Activated CD4-positive, CD25-positive, alpha-beta regulatory T cell treated with anti-CD3 and anti-CD28 coated beads, Interleukin-2, amount 50 U/mL, for 16 hours (primary cell): Measurements from ENCODE around the gene APOC3.

Experiments
- DNase-seq: peaks from one replicate; pipeline ENCODE4 v3.0.0-alpha.2; 2020; ENCODE audit warnings: low read depth, low spot score

APOC3 gene

DNA sequence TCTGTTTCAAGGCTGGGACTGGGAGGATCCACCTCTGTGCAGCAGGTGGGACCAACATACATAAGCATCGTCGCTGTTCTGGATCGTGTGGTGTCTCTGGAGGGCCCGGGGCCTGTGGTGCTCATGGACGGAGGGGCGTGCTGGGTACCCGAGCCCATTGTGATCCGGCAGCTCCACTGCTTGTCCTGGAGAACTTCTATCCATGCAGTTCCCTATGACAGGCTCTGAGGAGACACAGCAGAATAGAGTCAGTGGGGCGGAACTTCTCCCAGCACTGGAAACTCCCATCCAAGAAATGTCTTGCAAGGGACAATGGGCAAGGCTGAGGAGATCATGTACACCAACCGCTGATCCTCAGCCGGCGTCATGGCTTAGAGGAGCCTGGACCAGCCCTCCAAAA is 19.4 kb downstream of the APOC3 start:
- no peak for DNase-seq

DNA sequence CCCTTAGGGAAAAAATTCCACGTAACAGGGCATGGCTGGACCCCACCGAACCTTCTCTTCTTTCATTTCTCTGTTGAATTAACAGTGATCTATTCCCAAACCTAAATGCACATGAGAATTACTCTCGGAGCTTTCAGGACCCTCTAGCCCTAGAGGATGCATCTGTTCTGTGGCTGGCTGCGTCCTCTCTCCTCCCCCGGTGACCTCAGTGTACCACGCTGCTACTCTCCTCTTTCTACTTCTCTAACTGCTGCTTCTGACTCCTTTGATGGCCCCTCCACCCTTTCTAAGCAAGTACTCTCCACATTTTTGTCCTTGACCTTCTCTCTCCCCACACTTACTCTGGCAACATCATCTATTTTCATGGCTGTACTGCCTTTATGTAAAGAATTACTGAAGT is 19.8 kb downstream of the APOC3 start:
- DNase-seq = no peak

DNA sequence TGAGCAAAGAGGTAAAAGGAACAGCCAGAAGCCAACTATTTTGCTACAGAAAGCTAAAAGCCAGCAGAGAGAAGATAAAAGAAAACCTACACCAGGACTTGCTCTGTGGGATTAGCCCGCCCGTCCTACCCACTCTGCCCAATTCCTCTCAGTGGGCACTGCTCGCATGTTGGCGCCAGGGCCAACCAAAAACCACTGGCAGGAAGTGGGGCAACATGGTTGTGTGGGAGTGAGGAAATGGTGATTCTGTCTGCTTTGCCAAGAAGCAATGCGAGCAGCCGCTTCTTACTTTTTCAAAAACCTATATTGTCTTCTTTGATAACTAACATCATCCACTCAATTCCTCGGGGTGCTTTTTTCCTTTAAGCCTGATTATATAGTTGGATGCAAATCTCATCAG is 21.9 kb downstream of the APOC3 start:
- DNase-seq = no peak

DNA sequence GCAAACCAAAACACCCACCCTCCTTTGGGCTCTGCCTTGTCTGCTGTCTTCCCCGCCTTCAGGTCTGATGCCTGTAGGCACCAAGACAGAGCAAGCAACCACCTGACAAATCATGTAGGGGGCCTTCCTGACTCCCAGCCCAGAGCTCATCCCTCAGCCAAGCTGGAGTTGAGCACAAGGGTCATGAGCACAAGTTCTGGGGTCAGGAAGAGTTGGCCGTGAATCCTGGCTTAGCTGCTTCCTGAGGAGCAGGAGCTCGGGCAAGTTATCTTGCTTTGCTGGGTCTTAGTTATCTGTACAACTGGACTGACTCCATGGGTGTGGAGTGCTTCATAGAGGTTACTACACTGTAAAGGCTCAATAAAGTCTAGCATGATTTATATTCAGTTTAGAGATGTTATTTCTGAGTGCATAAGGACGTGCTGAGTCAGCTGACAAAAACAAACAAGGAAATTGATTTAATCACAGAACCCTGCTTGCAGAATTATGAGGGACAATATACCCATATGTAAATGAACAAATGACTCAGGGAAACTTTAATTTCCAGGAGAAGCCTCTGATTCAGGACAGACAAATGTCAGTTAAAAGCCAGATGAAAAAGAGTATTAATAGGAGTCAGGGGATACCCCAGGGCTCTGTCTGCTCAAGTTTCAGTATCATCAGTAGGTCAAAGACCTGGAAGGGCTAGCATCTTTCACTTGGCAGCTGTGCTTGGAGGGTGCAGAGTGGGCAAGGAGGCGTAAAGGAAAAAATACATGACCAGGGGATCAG is 22.7 kb downstream of the APOC3 start:
- DNase-seq = no peak

DNA sequence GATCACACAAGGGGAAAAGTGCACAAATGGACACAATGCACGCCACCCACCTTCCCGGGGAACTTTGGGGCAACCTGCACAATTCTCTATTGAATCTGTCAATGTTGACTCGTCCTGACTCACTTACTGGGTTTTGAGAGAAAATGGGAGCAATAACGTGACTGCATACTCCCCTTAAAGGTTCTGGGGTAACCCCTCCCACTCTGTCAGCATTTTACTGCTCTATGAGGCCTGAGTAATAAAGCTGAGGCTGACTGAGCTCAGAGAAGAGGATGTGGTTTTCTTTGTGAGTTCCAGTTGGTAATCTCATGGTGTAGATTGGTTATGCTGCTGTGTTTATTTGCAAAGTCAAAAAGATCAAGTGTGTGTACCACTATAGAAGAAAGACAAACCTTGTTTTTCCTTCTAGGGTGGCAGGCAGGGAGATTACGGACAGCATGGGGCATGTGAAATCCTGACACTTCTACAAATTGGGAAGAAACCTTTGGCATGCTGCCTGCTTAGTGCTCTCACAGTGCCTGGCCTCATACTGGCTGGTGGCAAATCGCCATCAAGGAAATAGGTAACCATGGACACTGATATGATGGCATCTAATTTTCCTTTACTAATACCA is 23.9 kb downstream of the APOC3 start:
- peak; percentile 55 for DNase-seq

DNA sequence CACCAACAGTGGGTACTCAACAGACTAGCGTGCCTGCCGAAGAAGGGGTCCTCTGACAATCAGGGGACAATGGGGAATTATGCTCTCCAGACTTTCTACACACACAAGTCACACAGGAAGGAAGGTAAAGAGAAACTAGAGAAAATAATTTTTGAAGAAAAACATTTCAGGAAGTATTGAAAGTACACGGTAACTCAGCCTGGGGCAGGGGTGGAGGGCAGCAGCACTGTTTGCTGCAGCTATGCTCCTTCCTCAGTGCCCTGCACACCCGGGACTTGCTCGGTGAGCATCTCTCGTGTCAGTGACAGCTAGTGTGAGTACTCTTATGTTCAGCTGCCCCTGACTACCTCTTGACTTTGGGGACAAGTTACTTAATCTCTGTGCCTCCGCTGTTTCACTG is 25.7 kb downstream of the APOC3 start:
- no peak for DNase-seq

DNA sequence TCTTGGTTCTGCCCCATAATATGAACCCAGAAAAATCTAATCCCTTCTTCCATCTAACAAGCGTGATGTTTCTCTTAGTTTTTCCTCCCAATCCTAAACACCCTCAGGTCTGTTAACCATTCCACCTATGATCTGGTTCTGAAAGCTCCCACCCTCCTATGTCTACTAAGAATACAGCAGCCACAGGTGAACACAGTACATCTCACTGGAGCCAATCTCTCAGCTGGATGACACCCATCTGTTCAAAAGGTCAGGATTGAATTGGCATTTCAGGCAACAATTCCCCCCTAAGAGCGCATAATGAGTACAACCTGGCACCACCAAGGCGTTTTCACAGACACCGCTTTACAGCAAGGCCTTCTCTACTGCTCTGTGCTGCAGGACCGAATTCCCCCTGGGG is 26.7 kb downstream of the APOC3 start:
- DNase-seq = no peak

DNA sequence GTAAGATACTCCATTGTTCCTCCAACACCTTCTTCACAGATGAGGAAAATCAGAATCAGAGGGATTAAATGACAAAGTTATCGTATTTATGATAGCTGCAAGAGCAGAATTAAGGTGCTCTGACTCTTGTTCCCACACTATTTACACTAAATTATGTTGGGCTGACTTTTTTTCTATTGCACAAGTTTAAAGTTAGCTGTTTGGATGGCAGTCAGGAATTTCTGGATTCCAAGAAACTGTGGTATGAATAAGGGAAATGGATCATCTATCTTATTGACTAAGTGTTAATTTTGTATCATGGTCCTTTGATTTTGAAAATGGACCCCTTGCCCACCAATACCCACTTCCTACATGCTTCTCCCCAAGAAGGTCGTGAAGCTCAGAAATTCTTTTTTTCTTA is 27.6 kb downstream of the APOC3 start:
- DNase-seq = no peak

DNA sequence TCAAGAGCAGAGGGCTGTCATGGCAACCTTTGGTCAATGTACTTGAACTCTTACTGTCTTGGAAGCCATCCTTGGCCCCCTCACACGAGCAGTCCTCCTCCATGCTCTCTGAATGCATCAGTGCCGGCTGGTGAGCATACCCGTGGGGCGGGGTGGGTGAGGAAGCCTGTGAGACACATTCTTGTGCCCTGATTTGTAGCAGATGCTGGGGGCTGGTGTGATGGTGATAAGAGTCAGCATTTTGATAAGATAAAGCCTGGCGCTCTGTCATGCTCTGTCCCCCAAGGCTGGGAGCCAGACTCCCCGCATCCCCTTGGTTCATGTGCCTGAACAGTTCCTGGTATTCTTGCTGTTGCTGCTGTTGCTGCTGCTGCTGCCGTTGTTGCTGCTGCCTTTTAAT is 28.2 kb downstream of the APOC3 start:
- no peak for DNase-seq

DNA sequence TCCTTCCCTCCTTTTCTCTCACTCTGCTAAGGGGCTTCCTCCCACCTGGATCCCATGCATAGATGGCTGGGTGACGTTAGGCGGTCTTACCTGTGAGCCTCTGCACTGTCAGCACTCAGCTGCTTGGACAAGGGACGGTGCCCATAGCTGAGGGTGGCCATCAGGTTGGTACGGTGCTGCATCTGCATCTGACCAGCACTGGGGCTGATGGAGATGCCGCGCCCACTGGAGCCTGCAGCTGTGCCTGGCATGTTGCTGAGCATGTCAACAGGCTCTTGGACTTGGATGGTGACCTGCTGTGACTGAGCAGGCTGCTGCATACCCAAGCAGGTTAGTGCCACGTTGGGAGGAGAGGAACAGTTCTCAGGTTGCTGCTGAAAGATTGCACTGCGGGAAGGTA is 29.5 kb downstream of the APOC3 start:
- DNase-seq = no peak

DNA sequence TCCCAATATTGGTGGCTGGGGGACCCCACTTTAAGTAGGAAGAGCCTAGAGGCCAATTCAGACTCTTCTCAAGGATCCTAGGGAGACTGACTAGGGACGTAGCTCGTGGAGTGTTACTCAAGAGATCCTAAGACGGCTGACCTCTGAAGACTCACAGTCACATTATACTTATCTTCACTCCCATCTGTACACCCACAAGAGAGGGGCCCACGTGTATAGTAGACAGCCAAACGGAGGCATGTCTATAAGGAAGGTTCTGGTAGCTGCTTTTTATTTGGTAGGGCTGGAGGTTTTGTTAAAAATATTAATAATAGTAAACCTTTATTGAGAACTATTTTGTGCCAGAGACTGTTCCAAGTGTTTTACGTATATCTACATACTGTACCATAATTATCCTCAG is 30.6 kb downstream of the APOC3 start:
- no peak for DNase-seq

DNA sequence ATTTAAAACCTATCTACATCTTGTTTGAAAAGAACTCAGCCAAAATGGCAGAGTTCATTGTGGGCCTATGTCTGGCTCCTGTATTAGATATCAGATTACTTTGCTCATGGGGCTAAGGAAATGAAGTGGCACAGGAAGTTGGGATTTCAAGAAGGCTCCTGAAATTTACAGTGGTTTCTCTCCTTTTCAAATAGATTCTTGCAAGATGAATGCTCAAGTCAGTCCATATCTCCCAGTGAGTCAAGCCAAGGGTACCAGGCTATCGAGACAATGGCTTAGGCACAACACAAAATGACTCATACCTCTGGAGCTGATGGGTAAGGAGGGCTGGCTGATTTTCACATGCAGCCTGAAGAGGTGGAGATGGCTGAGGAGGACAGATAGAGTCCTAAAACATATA is 31.8 kb downstream of the APOC3 start:
- DNase-seq = no peak

DNA sequence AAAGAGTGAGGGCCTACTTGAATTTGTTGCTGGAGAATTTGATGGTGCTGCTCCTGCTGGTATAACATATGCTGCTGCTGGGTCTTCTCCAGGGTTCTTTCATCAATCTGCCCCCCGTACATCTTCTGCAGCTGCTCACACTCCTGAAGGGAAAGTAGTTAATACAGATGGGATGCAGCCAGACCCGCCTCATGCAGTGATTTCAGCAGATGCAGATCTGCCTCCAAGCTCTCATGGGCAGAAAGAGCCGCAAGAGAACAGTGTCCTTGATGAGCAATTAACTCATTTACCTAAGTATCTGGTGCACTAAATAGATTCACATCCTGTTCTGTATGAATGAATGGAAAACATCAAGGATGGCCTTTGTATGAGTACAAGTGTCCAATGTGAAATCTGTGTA is 32.5 kb downstream of the APOC3 start:
- no peak for DNase-seq

DNA sequence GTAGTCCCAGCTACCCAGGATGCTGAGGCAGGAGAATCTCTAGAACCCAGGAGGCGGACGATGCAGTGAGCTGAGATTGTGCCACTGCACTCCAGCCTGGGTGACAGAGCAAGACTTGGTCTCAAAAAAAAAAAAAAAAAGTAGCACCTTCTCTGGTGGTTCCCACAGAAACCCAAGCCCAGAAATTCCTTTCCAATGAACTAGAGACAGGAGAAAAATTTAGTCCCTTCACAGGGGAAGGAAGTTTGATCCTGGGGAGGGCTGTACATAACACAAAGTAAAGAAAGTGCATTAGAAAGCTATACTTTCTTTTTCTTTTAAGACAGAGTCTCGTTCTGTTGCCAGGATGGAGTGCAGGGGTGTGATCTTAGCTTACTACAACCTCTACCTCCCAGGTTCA is 33.2 kb downstream of the APOC3 start:
- no peak for DNase-seq

DNA sequence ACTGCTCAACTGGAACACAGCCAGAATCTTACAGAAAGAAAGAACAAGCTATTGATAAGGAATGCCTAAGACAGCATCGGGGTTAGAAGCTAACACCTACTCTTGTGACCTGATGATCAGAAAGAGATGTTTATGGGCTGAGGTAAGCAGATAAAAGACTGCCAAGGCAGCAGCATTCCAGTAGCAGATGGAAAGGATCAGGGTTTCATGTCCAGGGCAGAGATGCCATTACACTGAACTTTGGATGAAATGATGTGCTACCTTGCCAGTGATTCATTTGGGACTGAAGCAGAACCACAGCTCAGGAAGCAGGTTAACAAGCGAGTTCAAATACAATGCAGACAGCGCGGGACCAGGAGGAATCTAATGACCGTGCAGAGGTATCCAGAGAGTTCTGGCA is 34.8 kb downstream of the APOC3 start:
- no peak for DNase-seq

DNA sequence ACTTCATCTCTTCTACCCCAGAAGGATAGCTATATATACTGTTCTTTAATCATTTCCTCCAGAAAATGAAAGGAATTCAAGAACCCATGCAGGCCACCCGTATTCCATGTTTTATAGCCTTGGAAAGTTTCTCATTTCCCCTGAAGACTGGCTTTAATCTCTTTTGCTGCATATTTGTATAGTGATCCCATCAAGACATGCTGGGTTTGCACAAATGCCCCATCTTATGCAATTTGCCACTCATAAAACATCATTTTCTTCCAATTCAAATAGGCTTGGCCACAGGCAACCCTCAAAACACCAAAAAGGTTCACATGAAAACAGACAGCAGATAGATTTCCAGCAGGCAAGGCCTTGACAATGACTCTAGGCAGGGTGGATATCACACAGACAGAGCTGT is 36.0 kb downstream of the APOC3 start:
- DNase-seq = no peak

DNA sequence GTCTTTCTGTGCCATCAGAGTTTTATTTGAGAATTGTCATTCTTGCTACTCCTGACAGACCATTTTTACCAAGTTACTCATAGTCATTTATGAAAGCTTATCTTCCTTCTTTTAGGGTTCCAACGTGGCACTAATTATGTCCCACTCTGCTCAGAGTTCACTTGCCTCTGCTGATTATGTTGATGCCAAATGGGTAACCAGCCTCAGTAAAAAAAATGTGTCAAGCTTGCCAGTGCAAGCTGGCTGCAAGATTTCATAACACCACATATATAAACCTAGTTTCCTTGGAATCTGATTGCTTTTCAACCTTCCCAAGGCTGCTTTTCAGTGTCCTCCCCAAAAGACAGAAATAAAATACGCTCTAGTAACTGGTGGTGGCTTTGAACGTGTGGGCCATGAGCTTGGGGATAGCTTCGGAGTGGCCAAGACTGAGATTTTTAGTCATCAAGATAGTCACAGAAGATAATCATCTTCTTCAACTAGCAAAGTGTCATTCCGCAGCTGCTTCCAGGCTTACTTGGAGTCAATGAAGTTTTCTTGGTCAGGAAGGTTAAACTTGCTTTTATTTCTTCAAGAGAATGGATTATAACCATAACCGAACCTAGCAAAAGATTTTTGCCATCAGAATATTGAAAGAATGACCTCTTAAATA is 37.2 kb downstream of the APOC3 start:
- no peak for DNase-seq

DNA sequence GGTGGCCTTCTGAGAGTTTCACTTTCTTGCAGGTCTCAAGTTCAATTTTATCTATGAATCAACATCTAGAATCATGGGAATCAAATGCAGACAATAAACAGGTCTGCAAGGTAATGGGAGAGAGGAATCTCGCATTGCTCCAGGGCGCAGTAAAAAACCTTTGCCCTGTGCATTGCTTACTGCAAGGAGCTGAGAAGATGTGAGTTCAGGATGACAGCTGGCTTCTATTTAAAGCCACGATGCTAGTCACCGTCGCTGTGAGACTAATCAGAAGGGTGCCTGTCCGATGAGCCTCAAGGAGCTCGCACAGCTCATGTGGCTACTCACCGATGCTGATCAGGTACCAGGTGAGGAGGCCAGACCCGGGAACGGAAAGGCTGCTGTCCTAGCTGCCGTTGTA is 37.9 kb downstream of the APOC3 start:
- no peak for DNase-seq

DNA sequence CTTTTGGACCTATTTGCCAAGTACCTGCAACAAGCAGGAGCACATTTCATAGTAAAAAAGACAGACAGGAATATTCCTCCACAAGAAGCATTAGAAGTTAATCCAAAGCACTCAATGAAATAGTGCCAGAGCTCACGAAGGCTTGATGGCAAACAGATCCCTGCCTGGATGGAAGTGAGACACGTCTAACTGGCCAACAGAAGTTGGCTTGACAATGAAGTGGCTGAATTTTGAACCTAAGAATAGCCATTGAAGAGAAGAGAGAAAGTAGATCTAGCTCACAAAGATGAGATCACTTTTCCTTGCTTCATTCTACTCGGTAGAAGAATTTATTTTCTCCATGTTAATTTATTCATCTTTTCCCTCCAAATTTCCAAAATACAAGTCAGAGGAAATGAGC is 38.4 kb downstream of the APOC3 start:
- no peak for DNase-seq

DNA sequence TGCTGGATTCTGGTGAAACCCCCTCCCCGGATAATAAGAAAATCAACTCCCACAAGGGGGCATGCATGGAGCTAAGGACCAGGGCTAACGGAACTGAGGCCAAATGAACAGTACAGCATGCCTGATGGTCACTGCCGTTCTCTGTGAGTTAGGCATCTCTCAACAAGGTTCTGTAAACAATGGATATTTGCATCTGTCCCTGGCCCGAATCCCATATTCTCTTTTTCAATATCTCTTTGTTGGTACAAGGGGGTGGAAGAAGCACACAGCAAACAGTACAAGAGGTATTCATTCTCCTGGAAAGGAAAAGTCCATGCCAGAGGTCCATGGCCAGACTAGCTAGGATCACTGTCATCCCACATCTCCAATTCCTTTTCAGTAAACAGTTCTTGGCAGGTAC is 39.9 kb downstream of the APOC3 start:
- DNase-seq = no peak

DNA sequence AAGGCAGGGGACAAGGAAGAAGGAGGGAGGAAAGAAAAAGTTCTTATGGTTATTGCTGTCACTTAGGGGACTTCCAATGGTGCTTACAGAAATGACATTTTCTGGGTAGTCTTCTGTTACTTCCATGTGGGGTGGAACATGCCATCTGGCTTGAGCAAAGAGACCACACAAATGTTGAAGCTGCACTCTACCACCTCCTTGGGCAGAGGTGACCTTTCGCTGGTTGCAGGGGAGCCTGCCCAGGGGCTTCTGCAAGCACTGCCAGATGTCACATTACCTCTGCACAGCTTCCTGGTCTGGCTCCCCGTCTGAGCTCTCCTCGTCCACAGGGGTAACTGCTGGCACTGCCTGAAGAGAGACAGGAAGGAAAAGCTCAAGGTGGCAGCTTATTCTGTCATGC is 40.3 kb downstream of the APOC3 start:
- no peak for DNase-seq

DNA sequence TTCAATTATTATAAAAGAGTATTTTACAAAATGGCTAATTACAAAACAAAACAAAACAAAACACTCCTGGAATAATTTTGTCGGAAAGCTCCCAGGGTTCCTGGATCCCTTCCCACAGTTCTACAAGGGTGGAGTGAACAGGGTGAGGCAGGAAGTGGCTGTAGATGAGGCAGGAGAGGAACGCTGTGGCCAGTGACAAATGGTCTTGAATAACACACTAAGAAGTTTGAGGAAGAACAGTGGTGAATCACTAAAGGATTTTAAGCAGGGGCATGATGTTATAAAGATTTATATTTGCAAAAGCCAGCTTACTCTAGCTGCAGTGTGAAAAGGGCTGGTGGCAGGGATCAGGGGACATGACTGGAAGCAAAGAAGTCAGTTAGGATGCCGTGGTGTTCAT is 41.5 kb downstream of the APOC3 start:
- DNase-seq = no peak

DNA sequence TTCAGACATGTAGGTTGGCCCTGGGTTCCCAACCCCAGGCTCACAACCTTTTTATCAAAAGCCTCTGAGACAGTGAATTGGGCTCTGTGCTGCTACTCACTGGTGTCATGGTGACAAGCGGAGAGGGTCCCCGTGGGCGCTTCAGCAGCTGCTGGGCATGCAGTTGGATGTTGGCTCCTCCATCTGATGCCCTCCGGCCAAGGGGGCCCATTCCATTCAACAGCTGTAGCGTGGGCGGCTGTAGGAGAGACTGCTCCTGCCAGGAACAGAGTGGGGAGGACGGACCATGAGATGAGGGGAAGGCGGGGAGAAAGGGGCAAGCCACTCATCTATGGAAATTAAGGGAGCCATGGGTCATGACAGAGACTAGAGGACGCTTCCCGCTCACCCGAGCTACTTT is 43.7 kb downstream of the APOC3 start:
- DNase-seq = no peak
